Measurements from ENCODE around the gene ZC3H18.

DNA sequence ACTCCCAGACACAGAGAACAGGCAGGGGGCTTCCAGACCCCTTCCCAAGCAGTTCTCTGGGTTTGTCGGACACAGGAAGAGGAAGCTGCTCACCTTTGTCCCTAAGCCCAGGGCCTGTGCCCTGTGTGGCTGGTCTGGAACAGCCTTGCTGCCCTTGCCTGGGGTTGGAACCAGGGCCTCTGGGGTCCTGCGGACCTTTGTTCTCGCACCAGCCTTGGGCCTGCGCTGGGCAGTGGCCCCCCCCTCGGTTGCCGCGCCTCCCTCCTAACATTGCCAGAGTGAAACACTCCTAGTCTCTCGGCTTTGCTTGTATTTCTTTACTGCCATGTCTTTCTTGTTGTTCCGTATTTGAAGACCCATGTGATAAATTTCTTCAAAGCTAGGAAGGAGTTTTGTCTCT is 59.6 kb downstream of the ZC3H18 start:
- TF ChIP-seq, protein P1, sequence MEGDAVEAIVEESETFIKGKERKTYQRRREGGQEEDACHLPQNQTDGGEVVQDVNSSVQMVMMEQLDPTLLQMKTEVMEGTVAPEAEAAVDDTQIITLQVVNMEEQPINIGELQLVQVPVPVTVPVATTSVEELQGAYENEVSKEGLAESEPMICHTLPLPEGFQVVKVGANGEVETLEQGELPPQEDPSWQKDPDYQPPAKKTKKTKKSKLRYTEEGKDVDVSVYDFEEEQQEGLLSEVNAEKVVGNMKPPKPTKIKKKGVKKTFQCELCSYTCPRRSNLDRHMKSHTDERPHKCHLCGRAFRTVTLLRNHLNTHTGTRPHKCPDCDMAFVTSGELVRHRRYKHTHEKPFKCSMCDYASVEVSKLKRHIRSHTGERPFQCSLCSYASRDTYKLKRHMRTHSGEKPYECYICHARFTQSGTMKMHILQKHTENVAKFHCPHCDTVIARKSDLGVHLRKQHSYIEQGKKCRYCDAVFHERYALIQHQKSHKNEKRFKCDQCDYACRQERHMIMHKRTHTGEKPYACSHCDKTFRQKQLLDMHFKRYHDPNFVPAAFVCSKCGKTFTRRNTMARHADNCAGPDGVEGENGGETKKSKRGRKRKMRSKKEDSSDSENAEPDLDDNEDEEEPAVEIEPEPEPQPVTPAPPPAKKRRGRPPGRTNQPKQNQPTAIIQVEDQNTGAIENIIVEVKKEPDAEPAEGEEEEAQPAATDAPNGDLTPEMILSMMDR (IDR thresholded peaks at IDR 0.05), result no peak
- TF ChIP-seq POLR2AphosphoS5 (IDR thresholded peaks at IDR 0.05; ENCODE audit: insufficient read depth in 1 of 2, low read depth in 1 of 2), result no peak
